Measurements from ENCODE around the gene RAB40C. TPM values are rescaled to one million over a fixed set of nuclear protein-coding genes. Genes with fewer than 3 reads are reported as not detected.

The RAB40C gene
- total RNA-seq, 1 experiment from 2014 or later: 19.1 TPM

GRCh38 chr16:572865-573650 lies 16.8 kb upstream of the RAB40C start:
- no TSS peak for BruUV-seq (replicated peaks)
- Mint-ChIP-seq H3K4me3 (ENCODE audit: unreplicated experiment) (no peak overlapping the region), H3K27ac (ENCODE audit: unreplicated experiment) (no peak overlapping the region), H3K9me3 (ENCODE audit: unreplicated experiment) (no peaks in the 10 kb centered on the region), H3K36me3 (ENCODE audit: insufficient read depth, unreplicated experiment) (peaks cover 6% of the 10 kb centered on the region), H3K4me1 (ENCODE audit: low read depth, unreplicated experiment) (peaks cover 12% of the 10 kb centered on the region), H3K27me3 (ENCODE audit: insufficient read depth, unreplicated experiment) (no peaks in the 10 kb centered on the region)
- intact Hi-C loops (cut with micrococcal nuclease; ENCODE audit: unreplicated experiment): no loop called here
- ChIA-PET POLR2A (no interaction called here), CTCF (no interaction called here)
- H3K27me3 ChIP-seq (replicated peaks; ENCODE audit: control insufficient read depth, insufficient read depth, low read length): no peaks in the 10 kb centered on the region
- H3K36me3 ChIP-seq (ENCODE audit: control insufficient read depth, insufficient read depth, low read length): no peaks in the 10 kb centered on the region
- H3K4me1 ChIP-seq: peaks cover 6% of the 10 kb centered on the region; the same call in 1 of the 2 replicates
- DNase-seq: no peak
- TF ChIP-seq, protein P1, sequence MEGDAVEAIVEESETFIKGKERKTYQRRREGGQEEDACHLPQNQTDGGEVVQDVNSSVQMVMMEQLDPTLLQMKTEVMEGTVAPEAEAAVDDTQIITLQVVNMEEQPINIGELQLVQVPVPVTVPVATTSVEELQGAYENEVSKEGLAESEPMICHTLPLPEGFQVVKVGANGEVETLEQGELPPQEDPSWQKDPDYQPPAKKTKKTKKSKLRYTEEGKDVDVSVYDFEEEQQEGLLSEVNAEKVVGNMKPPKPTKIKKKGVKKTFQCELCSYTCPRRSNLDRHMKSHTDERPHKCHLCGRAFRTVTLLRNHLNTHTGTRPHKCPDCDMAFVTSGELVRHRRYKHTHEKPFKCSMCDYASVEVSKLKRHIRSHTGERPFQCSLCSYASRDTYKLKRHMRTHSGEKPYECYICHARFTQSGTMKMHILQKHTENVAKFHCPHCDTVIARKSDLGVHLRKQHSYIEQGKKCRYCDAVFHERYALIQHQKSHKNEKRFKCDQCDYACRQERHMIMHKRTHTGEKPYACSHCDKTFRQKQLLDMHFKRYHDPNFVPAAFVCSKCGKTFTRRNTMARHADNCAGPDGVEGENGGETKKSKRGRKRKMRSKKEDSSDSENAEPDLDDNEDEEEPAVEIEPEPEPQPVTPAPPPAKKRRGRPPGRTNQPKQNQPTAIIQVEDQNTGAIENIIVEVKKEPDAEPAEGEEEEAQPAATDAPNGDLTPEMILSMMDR (IDR thresholded peaks at IDR 0.05; ENCODE audit: insufficient read depth in 1 of 2, low read depth in 1 of 2, low read length in 1 of 2, severe bottlenecking in 1 of 2, unreplicated experiment in 1 of 2): no peak
- H3K9me3 ChIP-seq: no peaks in the 10 kb centered on the region
- H3K4me3 ChIP-seq (ENCODE audit: low read depth, low read length): no peak overlapping the region

GRCh38 chr16:574021-574760 lies 15.7 kb upstream of the RAB40C start:
- DNase-seq: no peak
- H3K27me3 Mint-ChIP-seq (ENCODE audit: insufficient read depth, unreplicated experiment): no peaks in the 10 kb centered on the region
- intact Hi-C loops (cut with micrococcal nuclease; ENCODE audit: unreplicated experiment): no loop called here
- H3K36me3 ChIP-seq (ENCODE audit: control insufficient read depth, insufficient read depth, low read length): no peaks in the 10 kb centered on the region
- no peak overlapping the region for H3K4me3 ChIP-seq (ENCODE audit: low read depth, low read length)
- H3K4me1 ChIP-seq: peaks cover 2% of the 10 kb centered on the region; the same call in 1 of the 2 replicates
- peaks cover 12% of the 10 kb centered on the region for H3K4me1 Mint-ChIP-seq (ENCODE audit: low read depth, unreplicated experiment)
- H3K36me3 Mint-ChIP-seq (ENCODE audit: insufficient read depth, unreplicated experiment): peaks cover 6% of the 10 kb centered on the region
- H3K4me3 Mint-ChIP-seq (ENCODE audit: unreplicated experiment): no peak overlapping the region
- no TSS peak for BruUV-seq (replicated peaks)
- H3K27me3 ChIP-seq (replicated peaks; ENCODE audit: control insufficient read depth, insufficient read depth, low read length): no peaks in the 10 kb centered on the region
- H3K9me3 Mint-ChIP-seq (ENCODE audit: unreplicated experiment): no peaks in the 10 kb centered on the region
- ChIA-PET CTCF (no interaction called here), POLR2A (no interaction called here)
- H3K27ac Mint-ChIP-seq (ENCODE audit: unreplicated experiment): no peak overlapping the region
- no peaks in the 10 kb centered on the region for H3K9me3 ChIP-seq
- TF ChIP-seq, protein P1 (IDR thresholded peaks at IDR 0.05; ENCODE audit: insufficient read depth in 1 of 2, low read depth in 1 of 2, low read length in 1 of 2, severe bottlenecking in 1 of 2, unreplicated experiment in 1 of 2): no peak

- DNase-seq: no peak
- TF ChIP-seq, protein P1 (IDR thresholded peaks at IDR 0.05; ENCODE audit: insufficient read depth in 1 of 2, low read depth in 1 of 2, low read length in 1 of 2, severe bottlenecking in 1 of 2, unreplicated experiment in 1 of 2): no peak
- H3K9me3 Mint-ChIP-seq (ENCODE audit: unreplicated experiment): no peaks in the 10 kb centered on the region
- H3K9me3 ChIP-seq: no peaks in the 10 kb centered on the region
- peaks cover 6% of the 10 kb centered on the region for H3K36me3 Mint-ChIP-seq (ENCODE audit: insufficient read depth, unreplicated experiment)
- no peaks in the 10 kb centered on the region for H3K27me3 ChIP-seq (replicated peaks; ENCODE audit: control insufficient read depth, insufficient read depth, low read length)
- no peaks in the 10 kb centered on the region for H3K4me1 ChIP-seq
- H3K4me3 Mint-ChIP-seq (ENCODE audit: unreplicated experiment): no peak overlapping the region
- no peak overlapping the region for H3K27ac Mint-ChIP-seq (ENCODE audit: unreplicated experiment)
- H3K36me3 ChIP-seq (ENCODE audit: control insufficient read depth, insufficient read depth, low read length): no peaks in the 10 kb centered on the region
- no peak overlapping the region for H3K4me3 ChIP-seq (ENCODE audit: low read depth, low read length)
- intact Hi-C loops (cut with micrococcal nuclease; ENCODE audit: unreplicated experiment): no loop called here
- POLR2A ChIA-PET: no interaction called here
- no TSS peak for BruUV-seq (replicated peaks)
- no peaks in the 10 kb centered on the region for H3K27me3 Mint-ChIP-seq (ENCODE audit: insufficient read depth, unreplicated experiment)
- CTCF ChIA-PET: no interaction called here
- peaks cover 12% of the 10 kb centered on the region for H3K4me1 Mint-ChIP-seq (ENCODE audit: low read depth, unreplicated experiment)
Measured at GRCh38 chr16:575354-576196, 14.3 kb upstream of the RAB40C start.

Data from Caco-2 (cell line).